22Rv1 (cell line): ENCODE data around the gene FNBP1.

Experiments used
- ZFX ChIP-seq: fragments of 450-650 bp; IDR thresholded peaks from 2 replicates; pipeline ENCODE4 v1.6.1; 2017; ENCODE audit warnings: antibody characterized with exemption, borderline replicate concordance
- TF ChIP-seq, protein P1 (sequence below): fragments of 450-650 bp; IDR thresholded peaks from 2 replicates; pipeline ENCODE4 v1.5.1; 2017; ENCODE audit warnings: mild to moderate bottlenecking

DNA sequence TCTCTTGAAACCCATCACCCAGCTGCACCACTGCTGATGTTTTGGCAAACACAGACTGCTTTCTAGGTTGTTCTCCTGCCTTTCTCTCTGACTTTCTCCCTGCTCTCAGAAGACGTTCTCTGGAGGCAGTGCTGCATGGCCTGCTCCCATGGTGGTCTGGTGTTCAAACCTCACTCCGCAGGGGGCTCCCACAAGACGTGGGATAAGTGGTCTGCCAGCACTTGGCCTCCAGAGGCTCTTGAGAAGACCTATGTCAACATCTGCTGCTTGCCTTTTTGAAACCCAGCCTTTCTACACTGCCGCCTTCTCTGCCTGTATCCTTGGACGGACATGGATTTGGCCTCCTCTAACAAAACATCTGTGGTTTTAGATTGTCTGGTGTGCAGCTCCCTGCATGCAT, 191.2 kb downstream of the FNBP1 start:
- TF ChIP-seq, protein P1, sequence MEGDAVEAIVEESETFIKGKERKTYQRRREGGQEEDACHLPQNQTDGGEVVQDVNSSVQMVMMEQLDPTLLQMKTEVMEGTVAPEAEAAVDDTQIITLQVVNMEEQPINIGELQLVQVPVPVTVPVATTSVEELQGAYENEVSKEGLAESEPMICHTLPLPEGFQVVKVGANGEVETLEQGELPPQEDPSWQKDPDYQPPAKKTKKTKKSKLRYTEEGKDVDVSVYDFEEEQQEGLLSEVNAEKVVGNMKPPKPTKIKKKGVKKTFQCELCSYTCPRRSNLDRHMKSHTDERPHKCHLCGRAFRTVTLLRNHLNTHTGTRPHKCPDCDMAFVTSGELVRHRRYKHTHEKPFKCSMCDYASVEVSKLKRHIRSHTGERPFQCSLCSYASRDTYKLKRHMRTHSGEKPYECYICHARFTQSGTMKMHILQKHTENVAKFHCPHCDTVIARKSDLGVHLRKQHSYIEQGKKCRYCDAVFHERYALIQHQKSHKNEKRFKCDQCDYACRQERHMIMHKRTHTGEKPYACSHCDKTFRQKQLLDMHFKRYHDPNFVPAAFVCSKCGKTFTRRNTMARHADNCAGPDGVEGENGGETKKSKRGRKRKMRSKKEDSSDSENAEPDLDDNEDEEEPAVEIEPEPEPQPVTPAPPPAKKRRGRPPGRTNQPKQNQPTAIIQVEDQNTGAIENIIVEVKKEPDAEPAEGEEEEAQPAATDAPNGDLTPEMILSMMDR: no peak
- no peak for TF ChIP-seq ZFX
